HEK293 (cell line): Measurements from ENCODE around the gene SYT2.

Experiments
- CTCF ChIA-PET: fragments of 350-600 bp; formaldehyde crosslinking; extraction: SDS; loops from one replicate; lab custom pipeline; 2021; ENCODE audit warnings: antibody characterized with exemption; lab: Yijun Ruan, JAX
- POLR2A ChIA-PET: fragments of 300-600 bp; formaldehyde crosslinking; extraction: SDS; loops from one replicate; lab custom pipeline; 2020; ENCODE audit warnings: antibody characterized with exemption, inconsistent platforms; lab: Yijun Ruan, JAX
- H3K27ac ChIP-seq: fragments of 200-500 bp; sonication (Bioruptor generic); 2 replicates; pipeline ENCODE4 v1.5.1; 2014; ENCODE audit warnings: low read depth, low read length, control low read depth, inconsistent platforms; ENCODE audit errors: extremely low read depth
- H3K36me3 ChIP-seq, 2 experiments: fragments of 200-500 bp in 1 of 2; sonication (Bioruptor generic) in 1 of 2; 1 replicate in 1 of 2; 2 replicates in 1 of 2; pipeline ENCODE4 v1.5.1; 2014 to 2017; ENCODE audit warnings: inconsistent platforms in 2 of 2, low read length in 2 of 2; ENCODE audit not compliant: control insufficient read depth in 2 of 2, insufficient read depth in 1 of 2
- H3K4me1 ChIP-seq: fragments of 200-500 bp; sonication (Bioruptor generic); 2 replicates; pipeline ENCODE4 v1.5.1; 2014; ENCODE audit warnings: mild to moderate bottlenecking, low read length, inconsistent platforms; ENCODE audit not compliant: control insufficient read depth, insufficient read depth
- H3K4me3 ChIP-seq: 2 replicates; pipeline ENCODE4 v1.5.1; 2011; ENCODE audit warnings: low read depth, mild to moderate bottlenecking, control low read depth, low read length, moderate library complexity
- H3K9me3 ChIP-seq: fragments of 200-500 bp; sonication (Bioruptor generic); 2 replicates; pipeline ENCODE4 v1.5.1; 2014; ENCODE audit warnings: low read depth, low read length, inconsistent platforms; ENCODE audit not compliant: control insufficient read depth, insufficient read depth
- BCL11A ChIP-seq: fragments of 450-650 bp; formaldehyde crosslinking; IDR thresholded peaks from 2 replicates; pipeline ENCODE4 v1.5.1; 2016; ENCODE audit warnings: low read depth, missing biosample characterization, missing genetic modification characterization
- KLF1 ChIP-seq: fragments of 450-650 bp; formaldehyde crosslinking; IDR thresholded peaks from 2 replicates; pipeline ENCODE4 v1.5.1; 2016; ENCODE audit warnings: missing biosample characterization, missing genetic modification characterization
- KLF16 ChIP-seq: fragments of 450-650 bp; formaldehyde crosslinking; IDR thresholded peaks from 2 replicates; pipeline ENCODE4 v1.5.1; 2017; ENCODE audit warnings: missing biosample characterization, missing genetic modification characterization
- SALL2 ChIP-seq: fragments of 450-650 bp; formaldehyde crosslinking; IDR thresholded peaks from 2 replicates; pipeline ENCODE4 v1.5.0; 2017; ENCODE audit warnings: missing biosample characterization, mild to moderate bottlenecking, missing genetic modification characterization, borderline replicate concordance
- SETDB1 ChIP-seq: IDR thresholded peaks from one replicate; pipeline ENCODE4 v1.6.1; 2017; ENCODE audit warnings: mild to moderate bottlenecking, low read length, moderate library complexity, mixed read lengths; ENCODE audit not compliant: insufficient read length
- TCF7L2 ChIP-seq: IDR thresholded peaks from 2 replicates; pipeline ENCODE4 v1.6.1; 2011; ENCODE audit warnings: low read depth, mild to moderate bottlenecking, inconsistent platforms, low read length, moderate library complexity, borderline replicate concordance
- YY2 ChIP-seq: fragments of 450-650 bp; formaldehyde crosslinking; IDR thresholded peaks from 2 replicates; pipeline ENCODE4 v1.5.1; 2016; ENCODE audit warnings: missing biosample characterization, missing genetic modification characterization
- ZNF274 ChIP-seq, 2 experiments: fragments of 200-500 bp in 1 of 2; fragments of 450-650 bp in 1 of 2; sonication (Bioruptor generic) in 1 of 2; formaldehyde crosslinking in 1 of 2; IDR thresholded peaks; 2 replicates each; pipeline versions ENCODE4 v1.5.1 to v1.6.1; 2014 to 2016; ENCODE audit warnings: borderline replicate concordance in 1 of 2, inconsistent platforms in 1 of 2, low read length in 1 of 2, missing biosample characterization in 1 of 2, missing genetic modification characterization in 1 of 2
- ZNF404 ChIP-seq: fragments of 450-650 bp; formaldehyde crosslinking; IDR thresholded peaks from 2 replicates; pipeline ENCODE4 v1.5.1; 2017; ENCODE audit warnings: missing biosample characterization, missing genetic modification characterization
- ZNF529 ChIP-seq: fragments of 450-650 bp; formaldehyde crosslinking; IDR thresholded peaks from 2 replicates; pipeline ENCODE4 v1.5.1; 2017; ENCODE audit warnings: missing genetic modification characterization, missing biosample characterization; ENCODE audit not compliant: insufficient replicate concordance
- ZNF596 ChIP-seq: fragments of 450-650 bp; IDR thresholded peaks from 2 replicates; pipeline ENCODE4 v1.5.0; 2018; ENCODE audit warnings: missing biosample characterization, mild to moderate bottlenecking, missing genetic modification characterization, moderate library complexity
- ZNF610 ChIP-seq: fragments of 450-650 bp; formaldehyde crosslinking; IDR thresholded peaks from 2 replicates; pipeline ENCODE4 v1.5.1; 2016; ENCODE audit warnings: missing biosample characterization, missing genetic modification characterization, borderline replicate concordance
- ZNF837 ChIP-seq: fragments of 450-650 bp; formaldehyde crosslinking; IDR thresholded peaks from 2 replicates; pipeline ENCODE4 v1.5.1; 2016; ENCODE audit warnings: missing biosample characterization, missing genetic modification characterization
- TF ChIP-seq, protein P1 (sequence below): fragments of 450-650 bp; formaldehyde crosslinking; IDR thresholded peaks from 2 replicates; pipeline ENCODE4 v1.5.1; 2016; ENCODE audit warnings: missing biosample characterization, missing genetic modification characterization, borderline replicate concordance
- TF ChIP-seq, protein P2 (sequence below): fragments of 450-650 bp; formaldehyde crosslinking; IDR thresholded peaks from 2 replicates; pipeline ENCODE4 v1.5.1; 2016; ENCODE audit warnings: missing biosample characterization, missing genetic modification characterization
- TF ChIP-seq, protein P3 (sequence below): fragments of 450-650 bp; formaldehyde crosslinking; IDR thresholded peaks from 2 replicates; pipeline ENCODE4 v1.5.0; 2017; ENCODE audit warnings: missing biosample characterization, missing genetic modification characterization, borderline replicate concordance
- TF ChIP-seq, protein P4 (sequence below): fragments of 450-650 bp; formaldehyde crosslinking; IDR thresholded peaks from 2 replicates; pipeline ENCODE4; 2016; ENCODE audit warnings: missing biosample characterization, missing genetic modification characterization
- TF ChIP-seq, protein P5 (sequence below): fragments of 450-650 bp; formaldehyde crosslinking; IDR thresholded peaks from 2 replicates; pipeline ENCODE4 v1.5.1; 2017; ENCODE audit warnings: missing biosample characterization, mild to moderate bottlenecking, missing genetic modification characterization, moderate library complexity
- TF ChIP-seq, protein P6 (sequence below): fragments of 450-650 bp; formaldehyde crosslinking; IDR thresholded peaks from 2 replicates; pipeline ENCODE4 v1.5.1; 2016; ENCODE audit warnings: missing biosample characterization, missing genetic modification characterization

The SYT2 gene

DNA sequence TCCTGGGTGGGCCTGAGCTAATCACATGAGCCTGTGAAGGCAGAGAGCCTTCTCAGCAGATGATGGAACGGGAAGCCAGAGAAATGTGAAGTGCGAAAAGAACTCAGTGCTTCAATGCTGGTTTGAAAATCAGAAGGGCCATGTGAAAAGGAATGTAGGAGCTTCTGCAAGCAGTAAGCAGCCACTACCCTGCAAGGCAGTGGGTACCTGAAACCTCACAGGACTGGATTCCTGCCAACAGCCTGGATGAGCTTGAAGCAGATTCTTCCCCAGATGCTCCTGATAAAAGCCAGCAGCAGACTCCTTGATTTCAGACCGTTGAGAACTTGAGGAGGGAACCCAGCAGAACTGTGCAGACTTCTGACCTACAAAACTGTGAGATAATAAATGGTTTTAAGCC lies 158.6 kb downstream of the SYT2 start:
- H3K9me3 ChIP-seq: no peaks in the 10 kb centered on the region
- CTCF ChIA-PET: no interaction called here
- H3K36me3 ChIP-seq: no peaks in the 10 kb centered on the region
- no peak overlapping the region for H3K4me3 ChIP-seq
- peaks cover 5% of the 10 kb centered on the region; the same call in 1 of the 2 replicates for H3K4me1 ChIP-seq
- H3K27ac ChIP-seq: no peak overlapping the region
- POLR2A ChIA-PET: no interaction called here
- TF ChIP-seq ZNF274 (IDR thresholded peaks at IDR 0.05; ENCODE audit: low read length): no peak
- no peak for TF ChIP-seq ZNF274 (tag by site-specific recombination; IDR thresholded peaks at IDR 0.05; ENCODE audit: borderline replicate concordance)
- TF ChIP-seq, protein P1, sequence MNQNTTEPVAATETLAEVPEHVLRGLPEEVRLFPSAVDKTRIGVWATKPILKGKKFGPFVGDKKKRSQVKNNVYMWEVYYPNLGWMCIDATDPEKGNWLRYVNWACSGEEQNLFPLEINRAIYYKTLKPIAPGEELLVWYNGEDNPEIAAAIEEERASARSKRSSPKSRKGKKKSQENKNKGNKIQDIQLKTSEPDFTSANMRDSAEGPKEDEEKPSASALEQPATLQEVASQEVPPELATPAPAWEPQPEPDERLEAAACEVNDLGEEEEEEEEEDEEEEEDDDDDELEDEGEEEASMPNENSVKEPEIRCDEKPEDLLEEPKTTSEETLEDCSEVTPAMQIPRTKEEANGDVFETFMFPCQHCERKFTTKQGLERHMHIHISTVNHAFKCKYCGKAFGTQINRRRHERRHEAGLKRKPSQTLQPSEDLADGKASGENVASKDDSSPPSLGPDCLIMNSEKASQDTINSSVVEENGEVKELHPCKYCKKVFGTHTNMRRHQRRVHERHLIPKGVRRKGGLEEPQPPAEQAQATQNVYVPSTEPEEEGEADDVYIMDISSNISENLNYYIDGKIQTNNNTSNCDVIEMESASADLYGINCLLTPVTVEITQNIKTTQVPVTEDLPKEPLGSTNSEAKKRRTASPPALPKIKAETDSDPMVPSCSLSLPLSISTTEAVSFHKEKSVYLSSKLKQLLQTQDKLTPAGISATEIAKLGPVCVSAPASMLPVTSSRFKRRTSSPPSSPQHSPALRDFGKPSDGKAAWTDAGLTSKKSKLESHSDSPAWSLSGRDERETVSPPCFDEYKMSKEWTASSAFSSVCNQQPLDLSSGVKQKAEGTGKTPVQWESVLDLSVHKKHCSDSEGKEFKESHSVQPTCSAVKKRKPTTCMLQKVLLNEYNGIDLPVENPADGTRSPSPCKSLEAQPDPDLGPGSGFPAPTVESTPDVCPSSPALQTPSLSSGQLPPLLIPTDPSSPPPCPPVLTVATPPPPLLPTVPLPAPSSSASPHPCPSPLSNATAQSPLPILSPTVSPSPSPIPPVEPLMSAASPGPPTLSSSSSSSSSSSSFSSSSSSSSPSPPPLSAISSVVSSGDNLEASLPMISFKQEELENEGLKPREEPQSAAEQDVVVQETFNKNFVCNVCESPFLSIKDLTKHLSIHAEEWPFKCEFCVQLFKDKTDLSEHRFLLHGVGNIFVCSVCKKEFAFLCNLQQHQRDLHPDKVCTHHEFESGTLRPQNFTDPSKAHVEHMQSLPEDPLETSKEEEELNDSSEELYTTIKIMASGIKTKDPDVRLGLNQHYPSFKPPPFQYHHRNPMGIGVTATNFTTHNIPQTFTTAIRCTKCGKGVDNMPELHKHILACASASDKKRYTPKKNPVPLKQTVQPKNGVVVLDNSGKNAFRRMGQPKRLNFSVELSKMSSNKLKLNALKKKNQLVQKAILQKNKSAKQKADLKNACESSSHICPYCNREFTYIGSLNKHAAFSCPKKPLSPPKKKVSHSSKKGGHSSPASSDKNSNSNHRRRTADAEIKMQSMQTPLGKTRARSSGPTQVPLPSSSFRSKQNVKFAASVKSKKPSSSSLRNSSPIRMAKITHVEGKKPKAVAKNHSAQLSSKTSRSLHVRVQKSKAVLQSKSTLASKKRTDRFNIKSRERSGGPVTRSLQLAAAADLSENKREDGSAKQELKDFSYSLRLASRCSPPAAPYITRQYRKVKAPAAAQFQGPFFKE (tag by site-specific recombination): no peak
- no peak for TF ChIP-seq SETDB1
- TF ChIP-seq, protein P2, sequence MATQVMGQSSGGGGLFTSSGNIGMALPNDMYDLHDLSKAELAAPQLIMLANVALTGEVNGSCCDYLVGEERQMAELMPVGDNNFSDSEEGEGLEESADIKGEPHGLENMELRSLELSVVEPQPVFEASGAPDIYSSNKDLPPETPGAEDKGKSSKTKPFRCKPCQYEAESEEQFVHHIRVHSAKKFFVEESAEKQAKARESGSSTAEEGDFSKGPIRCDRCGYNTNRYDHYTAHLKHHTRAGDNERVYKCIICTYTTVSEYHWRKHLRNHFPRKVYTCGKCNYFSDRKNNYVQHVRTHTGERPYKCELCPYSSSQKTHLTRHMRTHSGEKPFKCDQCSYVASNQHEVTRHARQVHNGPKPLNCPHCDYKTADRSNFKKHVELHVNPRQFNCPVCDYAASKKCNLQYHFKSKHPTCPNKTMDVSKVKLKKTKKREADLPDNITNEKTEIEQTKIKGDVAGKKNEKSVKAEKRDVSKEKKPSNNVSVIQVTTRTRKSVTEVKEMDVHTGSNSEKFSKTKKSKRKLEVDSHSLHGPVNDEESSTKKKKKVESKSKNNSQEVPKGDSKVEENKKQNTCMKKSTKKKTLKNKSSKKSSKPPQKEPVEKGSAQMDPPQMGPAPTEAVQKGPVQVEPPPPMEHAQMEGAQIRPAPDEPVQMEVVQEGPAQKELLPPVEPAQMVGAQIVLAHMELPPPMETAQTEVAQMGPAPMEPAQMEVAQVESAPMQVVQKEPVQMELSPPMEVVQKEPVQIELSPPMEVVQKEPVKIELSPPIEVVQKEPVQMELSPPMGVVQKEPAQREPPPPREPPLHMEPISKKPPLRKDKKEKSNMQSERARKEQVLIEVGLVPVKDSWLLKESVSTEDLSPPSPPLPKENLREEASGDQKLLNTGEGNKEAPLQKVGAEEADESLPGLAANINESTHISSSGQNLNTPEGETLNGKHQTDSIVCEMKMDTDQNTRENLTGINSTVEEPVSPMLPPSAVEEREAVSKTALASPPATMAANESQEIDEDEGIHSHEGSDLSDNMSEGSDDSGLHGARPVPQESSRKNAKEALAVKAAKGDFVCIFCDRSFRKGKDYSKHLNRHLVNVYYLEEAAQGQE (tag by site-specific recombination): no peak
- no peak for TF ChIP-seq KLF16 (tag by site-specific recombination)
- no peak for TF ChIP-seq ZNF529 (tag by site-specific recombination)
- TF ChIP-seq ZNF404: no peak
- TF ChIP-seq ZNF596: no peak
- TF ChIP-seq TCF7L2: no peak
- TF ChIP-seq, protein P3, sequence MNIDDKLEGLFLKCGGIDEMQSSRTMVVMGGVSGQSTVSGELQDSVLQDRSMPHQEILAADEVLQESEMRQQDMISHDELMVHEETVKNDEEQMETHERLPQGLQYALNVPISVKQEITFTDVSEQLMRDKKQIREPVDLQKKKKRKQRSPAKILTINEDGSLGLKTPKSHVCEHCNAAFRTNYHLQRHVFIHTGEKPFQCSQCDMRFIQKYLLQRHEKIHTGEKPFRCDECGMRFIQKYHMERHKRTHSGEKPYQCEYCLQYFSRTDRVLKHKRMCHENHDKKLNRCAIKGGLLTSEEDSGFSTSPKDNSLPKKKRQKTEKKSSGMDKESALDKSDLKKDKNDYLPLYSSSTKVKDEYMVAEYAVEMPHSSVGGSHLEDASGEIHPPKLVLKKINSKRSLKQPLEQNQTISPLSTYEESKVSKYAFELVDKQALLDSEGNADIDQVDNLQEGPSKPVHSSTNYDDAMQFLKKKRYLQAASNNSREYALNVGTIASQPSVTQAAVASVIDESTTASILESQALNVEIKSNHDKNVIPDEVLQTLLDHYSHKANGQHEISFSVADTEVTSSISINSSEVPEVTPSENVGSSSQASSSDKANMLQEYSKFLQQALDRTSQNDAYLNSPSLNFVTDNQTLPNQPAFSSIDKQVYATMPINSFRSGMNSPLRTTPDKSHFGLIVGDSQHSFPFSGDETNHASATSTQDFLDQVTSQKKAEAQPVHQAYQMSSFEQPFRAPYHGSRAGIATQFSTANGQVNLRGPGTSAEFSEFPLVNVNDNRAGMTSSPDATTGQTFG (tag by site-specific recombination): no peak
- TF ChIP-seq ZNF610 (tag by site-specific recombination): no peak
- no peak for TF ChIP-seq BCL11A (tag by site-specific recombination)
- no peak for TF ChIP-seq ZNF837 (tag by site-specific recombination)
- TF ChIP-seq SALL2 (tag by site-specific recombination): no peak
- no peak for TF ChIP-seq YY2 (tag by site-specific recombination)
- TF ChIP-seq, protein P4, sequence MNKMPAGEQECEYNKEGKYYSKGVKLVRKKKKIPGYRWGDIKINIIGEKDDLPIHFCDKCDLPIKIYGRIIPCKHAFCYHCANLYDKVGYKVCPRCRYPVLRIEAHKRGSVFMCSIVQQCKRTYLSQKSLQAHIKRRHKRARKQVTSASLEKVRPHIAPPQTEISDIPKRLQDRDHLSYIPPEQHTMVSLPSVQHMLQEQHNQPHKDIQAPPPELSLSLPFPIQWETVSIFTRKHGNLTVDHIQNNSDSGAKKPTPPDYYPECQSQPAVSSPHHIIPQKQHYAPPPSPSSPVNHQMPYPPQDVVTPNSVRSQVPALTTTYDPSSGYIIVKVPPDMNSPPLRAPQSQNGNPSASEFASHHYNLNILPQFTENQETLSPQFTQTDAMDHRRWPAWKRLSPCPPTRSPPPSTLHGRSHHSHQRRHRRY: no peak
- TF ChIP-seq, protein P5, sequence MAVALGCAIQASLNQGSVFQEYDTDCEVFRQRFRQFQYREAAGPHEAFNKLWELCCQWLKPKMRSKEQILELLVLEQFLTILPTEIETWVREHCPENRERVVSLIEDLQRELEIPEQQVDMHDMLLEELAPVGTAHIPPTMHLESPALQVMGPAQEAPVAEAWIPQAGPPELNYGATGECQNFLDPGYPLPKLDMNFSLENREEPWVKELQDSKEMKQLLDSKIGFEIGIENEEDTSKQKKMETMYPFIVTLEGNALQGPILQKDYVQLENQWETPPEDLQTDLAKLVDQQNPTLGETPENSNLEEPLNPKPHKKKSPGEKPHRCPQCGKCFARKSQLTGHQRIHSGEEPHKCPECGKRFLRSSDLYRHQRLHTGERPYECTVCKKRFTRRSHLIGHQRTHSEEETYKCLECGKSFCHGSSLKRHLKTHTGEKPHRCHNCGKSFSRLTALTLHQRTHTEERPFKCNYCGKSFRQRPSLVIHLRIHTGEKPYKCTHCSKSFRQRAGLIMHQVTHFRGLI (tag by site-specific recombination): no peak
- TF ChIP-seq, protein P6, sequence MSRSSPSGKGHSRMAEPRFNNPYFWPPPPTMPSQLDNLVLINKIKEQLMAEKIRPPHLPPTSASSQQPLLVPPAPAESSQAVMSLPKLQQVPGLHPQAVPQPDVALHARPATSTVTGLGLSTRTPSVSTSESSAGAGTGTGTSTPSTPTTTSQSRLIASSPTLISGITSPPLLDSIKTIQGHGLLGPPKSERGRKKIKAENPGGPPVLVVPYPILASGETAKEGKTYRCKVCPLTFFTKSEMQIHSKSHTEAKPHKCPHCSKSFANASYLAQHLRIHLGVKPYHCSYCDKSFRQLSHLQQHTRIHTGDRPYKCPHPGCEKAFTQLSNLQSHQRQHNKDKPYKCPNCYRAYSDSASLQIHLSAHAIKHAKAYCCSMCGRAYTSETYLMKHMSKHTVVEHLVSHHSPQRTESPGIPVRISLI (tag by site-specific recombination): no peak
- no peak for TF ChIP-seq KLF1 (tag by site-specific recombination)
